Right atrium auricular region (tissue), 2 donors: ENCODE measurements around the gene NRG2. TPM values are rescaled to one million over a fixed set of nuclear protein-coding genes. Genes with fewer than 3 reads are reported as not detected.

ENCODE experiments used
- DNase-seq: peaks from one replicate; pipeline ENCODE4 v3.0.0-alpha.2; 2019; ENCODE audit warnings: low spot score
- H3K27ac ChIP-seq, 2 donors: fragments of 200-600 bp; sonication (generic); 1 replicate in 1 of 2; 2 replicates in 1 of 2; pipeline ENCODE4 v1.5.1; 2016 to 2019
- H3K27me3 ChIP-seq, 2 donors: fragments of 200-600 bp; sonication (generic); one replicate each; pipeline versions ENCODE4 v1.5.1 to v1.6.0; 2017 to 2019
- H3K36me3 ChIP-seq: fragments of 200-600 bp; sonication (generic); one replicate; pipeline ENCODE4 v1.5.1; 2016
- H3K4me1 ChIP-seq, 2 donors: fragments of 200-600 bp; sonication (generic); one replicate each; pipeline versions ENCODE4 v1.5.1 to v1.6.0; 2017 to 2019
- H3K4me3 ChIP-seq, 2 donors: fragments of 200-600 bp; sonication (generic); 1 replicate in 1 of 2; 2 replicates in 1 of 2; pipeline ENCODE4 v1.5.1; 2017 to 2019; ENCODE audit warnings: mild to moderate bottlenecking in 1 of 2, moderate library complexity in 1 of 2
- H3K9me3 ChIP-seq, 2 donors: fragments of 200-600 bp; sonication (generic); one replicate each; pipeline ENCODE4 v1.5.1; 2019
- CTCF ChIP-seq, 2 donors: fragments of 200-600 bp; sonication (generic); IDR thresholded peaks; one replicate each; pipeline ENCODE4 v1.5.1; 2019; ENCODE audit warnings: antibody characterized with exemption in 2 of 2
- total RNA-seq, 2 donors: library from RNA; depleted of rRNA; stranded (reverse); fragments of >200 nt; gene quantifications; one replicate each; pipeline ENCODE4 v1.1.0, GENCODE V29; 2016

Gene NRG2
- total RNA-seq, 2 donors from 2014 or later: 1.8 to 1.9 TPM

- no peaks in the 10 kb centered on the region for H3K4me1 ChIP-seq
- H3K27me3 ChIP-seq: no peaks in the 10 kb centered on the region
- H3K4me3 ChIP-seq: no peak overlapping the region
- TF ChIP-seq CTCF (IDR thresholded peaks at IDR 0.05): no peak
- no peaks in the 10 kb centered on the region for H3K36me3 ChIP-seq
- no peak overlapping the region for H3K27ac ChIP-seq
- DNase-seq: no peak
- H3K9me3 ChIP-seq: no peaks in the 10 kb centered on the region
These were observed 33.7 kb upstream of the NRG2 start for GRCh38 chr5:140076788-140077187.

GRCh38 chr5:140076142-140076541 is 33.0 kb upstream of the NRG2 start:
- H3K4me3 ChIP-seq: no peak overlapping the region

GRCh38 chr5:140075371-140075770 is 32.3 kb upstream of the NRG2 start:
- H3K27me3 ChIP-seq: no peaks in the 10 kb centered on the region
- H3K36me3 ChIP-seq: no peaks in the 10 kb centered on the region
- DNase-seq: no peak
- H3K9me3 ChIP-seq: no peaks in the 10 kb centered on the region
- H3K4me1 ChIP-seq: no peaks in the 10 kb centered on the region
- no peak overlapping the region for H3K4me3 ChIP-seq
- no peak overlapping the region for H3K27ac ChIP-seq
- TF ChIP-seq CTCF (IDR thresholded peaks at IDR 0.05): peak; percentile 10 to 41

More at GRCh38 chr5:140076142-140076541, 33.0 kb upstream of the NRG2 start:
- H3K4me1 ChIP-seq: no peaks in the 10 kb centered on the region
- no peak for DNase-seq
- H3K9me3 ChIP-seq: no peaks in the 10 kb centered on the region
- H3K36me3 ChIP-seq: no peaks in the 10 kb centered on the region
- no peaks in the 10 kb centered on the region for H3K27me3 ChIP-seq
- no peak overlapping the region for H3K27ac ChIP-seq
- TF ChIP-seq CTCF (IDR thresholded peaks at IDR 0.05): no peak

- H3K27ac ChIP-seq: no peak overlapping the region
- H3K9me3 ChIP-seq: no peaks in the 10 kb centered on the region
- TF ChIP-seq CTCF (IDR thresholded peaks at IDR 0.05): peak; percentile 47 to 71
- no peaks in the 10 kb centered on the region for H3K4me1 ChIP-seq
- no peaks in the 10 kb centered on the region for H3K36me3 ChIP-seq
- H3K4me3 ChIP-seq: no peak overlapping the region
- H3K27me3 ChIP-seq: no peaks in the 10 kb centered on the region
- DNase-seq: no peak
These were observed 30.2 kb upstream of the NRG2 start for GRCh38 chr5:140073296-140073695.

- H3K36me3 ChIP-seq: no peaks in the 10 kb centered on the region
- no peaks in the 10 kb centered on the region for H3K4me1 ChIP-seq
- no peak for TF ChIP-seq CTCF (IDR thresholded peaks at IDR 0.05)
- H3K27me3 ChIP-seq: no peaks in the 10 kb centered on the region
- no peak for DNase-seq
- no peaks in the 10 kb centered on the region for H3K9me3 ChIP-seq
- no peak overlapping the region for H3K27ac ChIP-seq
- no peak overlapping the region for H3K4me3 ChIP-seq
These were observed 29.7 kb upstream of the NRG2 start for GRCh38 chr5:140072812-140073211.

- H3K36me3 ChIP-seq: no peaks in the 10 kb centered on the region
- no peak for DNase-seq
These were observed 17.7 kb upstream of the NRG2 start for GRCh38 chr5:140060816-140061215.

More at GRCh38 chr5:140060816-140061215, 17.7 kb upstream of the NRG2 start:
- TF ChIP-seq CTCF (IDR thresholded peaks at IDR 0.05): no peak
- no peaks in the 10 kb centered on the region for H3K27me3 ChIP-seq
- no peak overlapping the region for H3K27ac ChIP-seq
- no peaks in the 10 kb centered on the region for H3K9me3 ChIP-seq
- no peaks in the 10 kb centered on the region for H3K4me1 ChIP-seq
- H3K4me3 ChIP-seq: no peak overlapping the region
